NCI-H524 treated with DMSO at 0.1 percent for 48 hours (cell line): Measurements from ENCODE around the gene LIN7C.

Experiments
- DNase-seq: peaks from one replicate; lab custom pipeline; 2025; lab: John Stamatoyannopoulos, UW

LIN7C gene

GRCh38 chr11:27447288-27448183, 59.0 kb downstream of the LIN7C start:
- DNase-seq = no peak

DNA sequence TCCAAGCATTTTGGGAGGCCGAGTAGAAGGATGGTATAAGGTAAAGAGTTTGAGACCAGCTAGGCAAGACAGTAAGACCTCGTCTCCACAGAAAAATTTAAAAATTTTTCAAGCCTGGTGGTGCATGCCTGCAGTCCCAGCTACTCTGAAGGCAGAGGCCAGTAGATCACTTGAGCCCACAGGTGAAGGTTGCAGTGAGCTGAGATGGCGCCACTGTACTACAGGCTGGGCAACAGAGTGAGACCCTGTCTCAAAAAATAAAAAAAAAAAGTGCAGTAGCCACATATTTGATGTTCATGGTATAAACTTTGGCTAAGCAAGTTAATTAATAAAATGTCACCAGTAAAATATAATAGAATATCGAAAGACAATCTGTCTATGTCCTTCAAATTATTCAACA, 60.9 kb downstream of the LIN7C start:
- no peak for DNase-seq

GRCh38 chr11:27444801-27445215, 61.8 kb downstream of the LIN7C start:
- DNase-seq = no peak
